K562 (cell line): ENCODE data around the gene CLIP1. TPM values are rescaled to one million over a fixed set of nuclear protein-coding genes. Genes with fewer than 3 reads are reported as not detected.

ENCODE experiments used
- CTCF ChIP-seq, 3 experiments: IDR thresholded peaks in 2 of 3; conservative IDR thresholded peaks in 1 of 3; 2 replicates each; pipeline ENCODE4 v1.5.1; 2011 to 2012; ENCODE audit warnings: low read length in 3 of 3, mild to moderate bottlenecking in 3 of 3, control low read depth in 2 of 3, improper control_type of control experiment in 1 of 3, inconsistent platforms in 1 of 3, low read depth in 1 of 3, mixed read lengths in 1 of 3, moderate library complexity in 1 of 3; ENCODE audit not compliant: insufficient read depth in 2 of 3
- CUX1 ChIP-seq: fragments of 200-800 bp; sonication (Bioruptor generic); IDR thresholded peaks from 2 replicates; pipeline ENCODE4 v1.6.1; 2016; ENCODE audit warnings: missing genetic modification characterization, missing compliant biosample characterization
- FOXK2 ChIP-seq, 2 experiments: fragments of 450-650 bp; IDR thresholded peaks in 1 of 2; conservative IDR thresholded peaks in 1 of 2; 2 replicates each; pipeline ENCODE4 v1.6.1; 2016; ENCODE audit warnings: low read depth in 2 of 2, mild to moderate bottlenecking in 1 of 2
- GABPB1 ChIP-seq: sonication (generic); formaldehyde crosslinking; IDR thresholded peaks from 2 replicates; pipeline ENCODE4 v1.8.0; 2022; ENCODE audit warnings: mild to moderate bottlenecking, missing genetic modification reagents
- GTF2F1 ChIP-seq: IDR thresholded peaks from 2 replicates; pipeline ENCODE4 v1.6.1; 2011; ENCODE audit warnings: low read depth, low read length, improper control_type of control experiment
- NFRKB ChIP-seq: fragments of 450-650 bp; IDR thresholded peaks from 2 replicates; pipeline ENCODE4 v1.6.1; 2016; ENCODE audit warnings: low read depth
- RFX5 ChIP-seq: IDR thresholded peaks from 2 replicates; pipeline ENCODE4 v1.6.1; 2011; ENCODE audit warnings: low read depth, mild to moderate bottlenecking, improper control_type of control experiment, low read length
- TAF1 ChIP-seq: IDR thresholded peaks from 2 replicates; pipeline ENCODE4 v1.6.1; 2011; ENCODE audit warnings: mild to moderate bottlenecking, low read length, moderate library complexity; ENCODE audit not compliant: insufficient read depth, control insufficient read depth, severe bottlenecking; ENCODE audit errors: extremely low read depth
- TAF7 ChIP-seq: fragments of 450-650 bp; IDR thresholded peaks from 2 replicates; pipeline ENCODE4 v1.6.1; 2016; ENCODE audit warnings: missing genetic modification characterization, missing compliant biosample characterization
- ZNF24 ChIP-seq: fragments of 450-650 bp; IDR thresholded peaks from 2 replicates; pipeline ENCODE4 v1.6.1; 2016
- polyA plus RNA-seq, 8 experiments: library from polyadenylated mRNA; depleted of rRNA in 4 of 8; stranded (reverse) in 5 of 8; unstranded in 3 of 8; fragments of >200 nt; fragmentation: Nextera tagmentation in 2 of 8; fragmentation: Illumina TruSeq in 1 of 8; extraction: Ambion mirVana in 2 of 8; extraction: Trizol in 1 of 8; gene quantifications; 2 replicates each; pipeline versions ENCODE4 v1.2.1 to v1.2.3, GENCODE V29; 2011 to 2014; ENCODE audit warnings: inconsistent platforms in 1 of 8, missing spikeins in 1 of 8
- total RNA-seq, 7 experiments: library from RNA; depleted of rRNA in 6 of 7; stranded (reverse); fragments of >200 nt in 6 of 7; fragmentation: Illumina TruSeq in 2 of 7; extraction: Trizol in 2 of 7; gene quantifications; 2 replicates each; pipeline versions ENCODE4 v1.2.1 to v1.2.3, GENCODE V29; 2011 to 2021; ENCODE audit warnings: low replicate concordance in 1 of 7
- TF ChIP-seq, protein P1 (sequence below): fragments of 250-450 bp; sonication (Bioruptor Pico); IDR thresholded peaks from 2 replicates; pipeline ENCODE4 v1.4.0; 2020; ENCODE audit warnings: mild to moderate bottlenecking, moderate library complexity
- TF ChIP-seq, protein P2 (sequence below): fragments of 250-450 bp; sonication (Bioruptor Pico); IDR thresholded peaks from 2 replicates; pipeline ENCODE4 v1.4.0; 2020; ENCODE audit warnings: mild to moderate bottlenecking

Gene CLIP1
- total and polyA plus RNA-seq, 9 of the 15 experiments (the other 6 are each of a cell fraction or from before 2014, with no cell fraction given): 5.8 to 33.9 (median 27.6) TPM

DNA sequence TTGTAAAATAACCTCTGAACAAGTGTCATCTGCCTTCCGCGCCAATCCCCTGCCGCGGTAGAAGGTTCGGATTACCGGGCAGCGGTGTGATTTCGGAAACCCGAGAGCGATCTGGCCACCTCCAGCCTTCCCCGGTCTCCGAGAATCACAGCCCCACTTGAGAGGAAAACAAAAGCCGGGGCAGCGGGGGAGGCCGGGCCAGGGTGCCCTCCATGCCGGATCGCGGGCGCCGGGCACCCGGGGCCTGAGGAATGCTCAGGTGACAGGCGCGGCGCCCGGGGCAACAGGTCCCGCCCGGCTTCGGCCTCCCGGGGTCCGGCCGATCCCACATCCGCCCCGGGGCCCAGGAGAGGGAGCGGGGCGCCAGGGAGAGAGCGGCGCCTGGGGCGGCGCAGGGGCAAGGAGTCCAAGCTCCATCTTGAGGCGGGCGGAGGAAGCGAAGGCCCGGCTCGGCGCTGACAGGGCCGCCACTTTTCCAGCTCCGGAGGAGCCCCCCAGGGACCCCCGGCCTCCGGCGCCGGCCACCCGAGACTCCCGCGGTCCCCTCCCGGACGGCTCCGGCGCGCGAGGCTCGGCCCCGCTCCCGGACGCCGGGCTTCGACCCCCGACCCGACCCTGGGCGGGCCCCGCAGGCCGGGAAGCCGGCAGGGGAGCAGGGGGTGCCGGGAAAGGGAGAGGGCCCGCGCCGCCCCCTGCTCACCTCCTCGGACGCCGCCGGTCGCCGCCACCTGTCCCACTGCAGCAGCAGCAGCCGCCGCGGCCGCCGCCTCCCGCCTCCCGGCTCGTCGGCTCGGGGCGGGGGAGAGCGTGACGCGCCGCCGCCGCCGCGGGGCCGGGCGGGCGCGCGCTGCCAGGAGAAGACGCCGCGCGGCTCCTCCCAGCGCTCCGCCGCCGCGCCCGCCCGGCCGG lies at the start of gene CLIP1 (continued):
- TF ChIP-seq TAF1 (peak; percentile 50), CUX1 (no peak), NFRKB (peak; percentile 64; the same call in 1 of the 2 replicates), RFX5 (no peak), GABPB1 (CRISPR knock-in tag) (peak; percentile 76), FOXK2 (conservative IDR thresholded peaks at IDR 0.05 in 1 of 2, IDR thresholded peaks at IDR 0.05 in 1 of 2; ENCODE audit: low read depth in 2 of 2) (no peak), ZNF24 (peak; percentile 59; the same call in 1 of the 2 replicates), TAF7 (no peak), CTCF (IDR thresholded peaks at IDR 0.05 in 2 of 3, conservative IDR thresholded peaks at IDR 0.05 in 1 of 3; ENCODE audit: insufficient read depth in 2 of 3, low read depth in 1 of 3, low read length in 3 of 3) (peak; percentile 46 to 84 (median 59); a peak in 4 of 6 replicates), GTF2F1 (0 out of 2 replicates have a peak, but pooled peaks have one; percentile 43)
- TF ChIP-seq, protein P1, sequence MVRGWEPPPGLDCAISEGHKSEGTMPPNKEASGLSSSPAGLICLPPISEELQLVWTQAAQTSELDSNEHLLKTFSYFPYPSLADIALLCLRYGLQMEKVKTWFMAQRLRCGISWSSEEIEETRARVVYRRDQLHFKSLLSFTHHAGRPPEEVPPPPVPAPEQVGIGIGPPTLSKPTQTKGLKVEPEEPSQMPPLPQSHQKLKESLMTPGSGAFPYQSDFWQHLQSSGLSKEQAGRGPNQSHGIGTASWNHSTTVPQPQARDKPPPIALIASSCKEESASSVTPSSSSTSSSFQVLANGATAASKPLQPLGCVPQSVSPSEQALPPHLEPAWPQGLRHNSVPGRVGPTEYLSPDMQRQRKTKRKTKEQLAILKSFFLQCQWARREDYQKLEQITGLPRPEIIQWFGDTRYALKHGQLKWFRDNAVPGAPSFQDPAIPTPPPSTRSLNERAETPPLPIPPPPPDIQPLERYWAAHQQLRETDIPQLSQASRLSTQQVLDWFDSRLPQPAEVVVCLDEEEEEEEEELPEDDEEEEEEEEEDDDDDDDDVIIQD: no peak
- TF ChIP-seq, protein P2, sequence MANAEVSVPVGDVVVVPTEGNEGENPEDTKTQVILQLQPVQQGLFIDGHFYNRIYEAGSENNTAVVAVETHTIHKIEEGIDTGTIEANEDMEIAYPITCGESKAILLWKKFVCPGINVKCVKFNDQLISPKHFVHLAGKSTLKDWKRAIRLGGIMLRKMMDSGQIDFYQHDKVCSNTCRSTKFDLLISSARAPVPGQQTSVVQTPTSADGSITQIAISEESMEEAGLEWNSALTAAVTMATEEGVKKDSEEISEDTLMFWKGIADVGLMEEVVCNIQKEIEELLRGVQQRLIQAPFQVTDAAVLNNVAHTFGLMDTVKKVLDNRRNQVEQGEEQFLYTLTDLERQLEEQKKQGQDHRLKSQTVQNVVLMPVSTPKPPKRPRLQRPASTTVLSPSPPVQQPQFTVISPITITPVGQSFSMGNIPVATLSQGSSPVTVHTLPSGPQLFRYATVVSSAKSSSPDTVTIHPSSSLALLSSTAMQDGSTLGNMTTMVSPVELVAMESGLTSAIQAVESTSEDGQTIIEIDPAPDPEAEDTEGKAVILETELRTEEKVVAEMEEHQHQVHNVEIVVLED (CRISPR knock-in tag): peak; percentile 58
